ENCODE data around the gene BCL6. TPM values are rescaled to one million over a fixed set of nuclear protein-coding genes. Genes with fewer than 3 reads are reported as not detected.

BCL6 gene
- total and polyA plus RNA-seq, 2 of the 8 experiments (the other 6 are each of a cell fraction or from before 2014, with no cell fraction given) = 5.7 to 10.4 TPM

- POLR2A ChIA-PET (ENCODE audit: partially characterized antibody) = interaction anchor here (1.0 to 3.3 kb wide), 12 partner anchors 9 to 1221 kb away, joined by 3 to 15 read pairs (median 6); partner anchors contain the start of gene LPP
- peak overlapping the region; percentile 30; the same call in 1 of the 2 replicates for H3K27ac ChIP-seq (ENCODE audit: low read depth, low read length)
- H2BK15ac ChIP-seq (ENCODE audit: low read length) = peak overlapping the region; percentile 62; the same call in 1 of the 2 replicates
- H2BK20ac ChIP-seq (ENCODE audit: low read length) = 0 out of 2 replicates have a peak overlapping the region, but pooled peaks have one; percentile 37
- peak overlapping the region; percentile 38 for H2BK5ac ChIP-seq (ENCODE audit: low read depth, low read length)
- H2AFZ ChIP-seq (ENCODE audit: low read length) = peak overlapping the region; percentile 89; the same call in 1 of the 2 replicates
- H3K23me2 ChIP-seq (ENCODE audit: low read depth, low read length) = peaks cover 27% of the 10 kb centered on the region
- no peak overlapping the region for H3K23ac ChIP-seq (ENCODE audit: insufficient read length)
- peak overlapping the region; percentile 53 to 89 (median 83) for H3K4me3 ChIP-seq (ENCODE audit: extremely low read depth in 1 of 4, insufficient read depth in 2 of 4, low read depth in 3 of 4, low read length in 4 of 4)
- no peak overlapping the region; the same call in 1 of the 2 replicates for H4K8ac ChIP-seq (ENCODE audit: extremely low read depth, insufficient read depth, low read length)
- FAIRE-seq (no peak), DNase-seq (ENCODE audit: low read depth in 1 of 2, low spot score in 2 of 2) (peak; percentile 85 to 86)
- H3K9ac ChIP-seq (replicated peaks in 1 of 4; ENCODE audit: extremely low read depth in 1 of 4, low read depth in 3 of 4, low read length in 3 of 4) = peak overlapping the region in 3 of 4 experiments; percentile 62 to 67 (median 65); a peak in 6 of 7 replicates
- CTCF ChIA-PET (ENCODE audit: partially characterized antibody) = interaction anchor here (0.5 to 6.4 kb wide), 57 partner anchors 8 to 1495 kb away, joined by 3 to 107 read pairs (median 4); partner anchors contain the start of gene LPP
- H4K5ac ChIP-seq (ENCODE audit: insufficient read length, low read depth, low read length) = peak overlapping the region; percentile 18
- H3K27me3 ChIP-seq (replicated peaks in 1 of 4; ENCODE audit: control insufficient read depth in 3 of 4, extremely low read depth in 1 of 4, insufficient read depth in 3 of 4, low read length in 3 of 4) = peaks cover 0 to 16% (median 7%) of the 10 kb centered on the region in 4 experiments; a peak in 3 of 7 replicates
- WGBS, 2 experiments (ENCODE audit: extremely low coverage in 1 of 2, insufficient coverage in 1 of 2, insufficient read length in 1 of 2, insufficient replicate concordance in 2 of 2, low coverage in 1 of 2, low lambda C conversion rate in 2 of 2, missing lambda C conversion rate in 1 of 2) = 2% methylated on average over 43 of the region's 43 CpGs; no CpG with 5 or more reads in 1 of the 2 experiments
- H3K4me2 ChIP-seq (ENCODE audit: insufficient read depth in 1 of 2, low read depth in 2 of 2, low read length in 2 of 2) = peak overlapping the region; percentile 90 to 94
- H3K4ac ChIP-seq (replicated peaks; ENCODE audit: insufficient read length, low read depth, low read length) = peak overlapping the region; percentile 48
- H2BK120ac ChIP-seq (replicated peaks; ENCODE audit: low read depth, low read length) = no peak overlapping the region
- peak overlapping the region; percentile 25 for H4K91ac ChIP-seq (replicated peaks; ENCODE audit: insufficient read length, low read length)
- H3K18ac ChIP-seq (ENCODE audit: extremely low read depth, low read length) = peak overlapping the region; percentile 92
- H3K36me3 ChIP-seq (ENCODE audit: control insufficient read depth in 2 of 4, insufficient read depth in 4 of 4, low read length in 3 of 4) = peaks cover 0 to 1% (median 0%) of the 10 kb centered on the region in 4 experiments; a peak in 1 of 8 replicates
- H3K4me1 ChIP-seq (replicated peaks in 1 of 4; ENCODE audit: control insufficient read depth in 3 of 4, insufficient read depth in 4 of 4, low read length in 3 of 4) = peaks cover 0 to 19% (median 8%) of the 10 kb centered on the region in 4 experiments; a peak in 5 of 7 replicates
- H2AK5ac ChIP-seq (ENCODE audit: low read depth, low read length) = no peak overlapping the region
- no peaks in the 10 kb centered on the region for H4K20me1 ChIP-seq (replicated peaks in 1 of 2; ENCODE audit: control insufficient read depth in 1 of 2, insufficient read depth in 2 of 2, low read length in 2 of 2)
- no peaks in the 10 kb centered on the region for H3K79me1 ChIP-seq (ENCODE audit: low read depth, low read length)
- 0 out of 4 replicates have a peak, but pooled peaks cover 0 to 5% of the 10 kb centered on the region in 2 experiments for H3K79me2 ChIP-seq (ENCODE audit: control insufficient read depth in 1 of 2, insufficient read depth in 2 of 2, low read length in 2 of 2)
- H3K56ac ChIP-seq (replicated peaks; ENCODE audit: insufficient read length, low read depth, low read length) = peak overlapping the region; percentile 40
- H3K14ac ChIP-seq (ENCODE audit: insufficient read length) = no peak overlapping the region
- H3K9me3 ChIP-seq (ENCODE audit: insufficient read depth in 2 of 2, low read depth in 1 of 2, low read length in 1 of 2) = no peaks in the 10 kb centered on the region
- peak overlapping the region; percentile 55; the same call in 1 of the 2 replicates for H2BK12ac ChIP-seq (ENCODE audit: low read depth, low read length)
- no peak; a peak in 1 of 4 replicates for TF ChIP-seq SIN3A (conservative IDR thresholded peaks at IDR 0.05 in 1 of 2, IDR thresholded peaks at IDR 0.05 in 1 of 2; ENCODE audit: low read depth in 1 of 2, low read length in 2 of 2)
- TF ChIP-seq TBP (IDR thresholded peaks at IDR 0.05; ENCODE audit: low read depth, low read length) = peak; percentile 33; the same call in 1 of the 2 replicates
- TF ChIP-seq SAP30 (IDR thresholded peaks at IDR 0.05; ENCODE audit: insufficient read depth, insufficient replicate concordance, low read length) = no peak
- TF ChIP-seq KDM4A (IDR thresholded peaks at IDR 0.05; ENCODE audit: low read depth, low read length, severe bottlenecking) = peak; percentile 42
- TF ChIP-seq E2F6 (IDR thresholded peaks at IDR 0.05) = no peak
- TF ChIP-seq, protein P1, sequence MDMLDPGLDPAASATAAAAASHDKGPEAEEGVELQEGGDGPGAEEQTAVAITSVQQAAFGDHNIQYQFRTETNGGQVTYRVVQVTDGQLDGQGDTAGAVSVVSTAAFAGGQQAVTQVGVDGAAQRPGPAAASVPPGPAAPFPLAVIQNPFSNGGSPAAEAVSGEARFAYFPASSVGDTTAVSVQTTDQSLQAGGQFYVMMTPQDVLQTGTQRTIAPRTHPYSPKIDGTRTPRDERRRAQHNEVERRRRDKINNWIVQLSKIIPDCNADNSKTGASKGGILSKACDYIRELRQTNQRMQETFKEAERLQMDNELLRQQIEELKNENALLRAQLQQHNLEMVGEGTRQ (IDR thresholded peaks at IDR 0.05; ENCODE audit: low read length) = 0 out of 2 replicates have a peak, but pooled peaks have one; percentile 4
- TF ChIP-seq CHD2 (IDR thresholded peaks at IDR 0.05; ENCODE audit: low read length) = peak; percentile 35; the same call in 1 of the 2 replicates
Measured at GRCh38 chr3:187738331-187739093, 6.8 kb downstream of the BCL6 start.
